HG03045 (cell line): ENCODE measurements around the gene ASMTL.
"Not testable (repeated sequence)": the region's sequence is repeated elsewhere in the genome, so short reads cannot be mapped to it uniquely, and the experiment has no call there.

Experiments
- ATAC-seq: cut with Tn5 transposase; IDR thresholded peaks from one replicate; pipeline ENCODE4 v1.9.1; 2021; ENCODE audit warnings: mild to moderate bottlenecking, moderate library complexity; ENCODE audit not compliant: unreplicated experiment

ASMTL gene

DNA sequence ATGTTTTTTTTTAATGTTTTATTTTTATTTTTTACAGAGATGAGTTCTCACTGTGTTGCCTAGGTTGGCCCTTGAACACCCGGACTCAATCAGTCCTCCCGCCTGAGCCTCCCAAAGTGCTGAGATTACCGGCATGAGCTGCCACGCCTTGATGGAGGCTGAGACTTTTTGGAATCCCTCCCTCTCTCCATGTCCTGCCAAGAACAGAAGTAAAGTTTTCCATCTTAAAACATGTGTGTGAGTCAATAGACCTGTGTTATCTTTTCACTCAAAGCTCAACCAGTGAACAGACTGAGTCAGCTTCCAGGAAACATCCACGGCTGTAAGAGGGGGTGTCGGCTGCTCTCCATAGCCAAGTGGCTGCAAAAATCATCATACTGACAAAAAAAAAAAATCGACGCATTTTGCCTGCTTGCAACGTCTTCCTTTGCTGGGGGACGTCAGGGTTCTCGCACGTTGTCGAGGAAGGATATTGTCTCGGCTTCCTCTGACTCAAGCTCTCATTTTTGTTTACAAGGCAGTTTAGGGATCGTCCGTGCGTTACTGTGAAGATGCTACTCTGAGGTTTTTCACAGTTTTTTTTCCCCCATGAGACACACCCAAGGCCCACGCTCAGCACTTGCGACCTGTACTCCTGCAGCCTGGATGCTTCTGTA lies 10.0 kb upstream of the ASMTL start:
- no peak for ATAC-seq

DNA sequence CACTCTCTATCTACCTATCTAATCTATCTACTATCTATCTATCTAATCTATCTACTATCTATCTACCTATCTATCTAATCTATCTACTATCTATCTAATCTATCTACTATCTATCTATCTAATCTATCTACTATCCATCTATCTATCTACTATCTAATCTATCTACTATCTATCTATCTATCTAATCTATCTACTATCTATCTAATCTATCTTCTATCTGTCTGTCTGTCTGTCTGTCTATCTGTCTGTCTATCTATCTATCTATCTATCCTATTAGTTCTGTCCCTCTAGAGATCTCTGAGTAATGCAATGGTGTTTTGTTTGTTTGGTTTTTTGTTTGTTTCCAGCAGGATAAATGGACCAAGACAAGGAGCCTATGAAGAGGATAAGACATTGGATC lies 9.4 kb upstream of the ASMTL start:
- ATAC-seq = no peak

GRCh38 chrX:1455948-1456280 lies 3.2 kb upstream of the ASMTL start:
- ATAC-seq = no peak

- peak; percentile 39 for ATAC-seq
These were observed 1.5 kb upstream of the ASMTL start for GRCh38 chrX:1453951-1454785.

DNA sequence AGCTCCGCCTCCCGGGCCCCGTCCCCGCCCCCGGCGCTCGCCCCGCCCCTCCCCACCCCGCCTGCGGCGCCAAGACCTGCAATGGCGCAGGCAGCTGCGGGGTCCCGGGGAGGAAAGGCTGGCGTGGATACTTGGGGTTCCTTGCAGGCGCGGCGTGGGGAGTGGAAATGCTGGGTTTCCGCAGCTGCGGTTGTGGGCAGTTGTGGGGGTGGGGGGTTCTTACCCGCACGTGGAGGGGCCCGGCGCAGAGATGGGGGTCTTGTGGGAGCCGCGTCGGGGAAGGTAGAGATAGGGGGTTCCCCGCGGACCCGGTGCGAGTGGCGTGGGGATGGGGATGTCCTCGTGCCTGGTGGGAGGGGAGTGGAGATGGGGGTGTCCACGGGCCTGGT lies 680 bp upstream of the ASMTL start:
- peak; percentile 17 for ATAC-seq

DNA sequence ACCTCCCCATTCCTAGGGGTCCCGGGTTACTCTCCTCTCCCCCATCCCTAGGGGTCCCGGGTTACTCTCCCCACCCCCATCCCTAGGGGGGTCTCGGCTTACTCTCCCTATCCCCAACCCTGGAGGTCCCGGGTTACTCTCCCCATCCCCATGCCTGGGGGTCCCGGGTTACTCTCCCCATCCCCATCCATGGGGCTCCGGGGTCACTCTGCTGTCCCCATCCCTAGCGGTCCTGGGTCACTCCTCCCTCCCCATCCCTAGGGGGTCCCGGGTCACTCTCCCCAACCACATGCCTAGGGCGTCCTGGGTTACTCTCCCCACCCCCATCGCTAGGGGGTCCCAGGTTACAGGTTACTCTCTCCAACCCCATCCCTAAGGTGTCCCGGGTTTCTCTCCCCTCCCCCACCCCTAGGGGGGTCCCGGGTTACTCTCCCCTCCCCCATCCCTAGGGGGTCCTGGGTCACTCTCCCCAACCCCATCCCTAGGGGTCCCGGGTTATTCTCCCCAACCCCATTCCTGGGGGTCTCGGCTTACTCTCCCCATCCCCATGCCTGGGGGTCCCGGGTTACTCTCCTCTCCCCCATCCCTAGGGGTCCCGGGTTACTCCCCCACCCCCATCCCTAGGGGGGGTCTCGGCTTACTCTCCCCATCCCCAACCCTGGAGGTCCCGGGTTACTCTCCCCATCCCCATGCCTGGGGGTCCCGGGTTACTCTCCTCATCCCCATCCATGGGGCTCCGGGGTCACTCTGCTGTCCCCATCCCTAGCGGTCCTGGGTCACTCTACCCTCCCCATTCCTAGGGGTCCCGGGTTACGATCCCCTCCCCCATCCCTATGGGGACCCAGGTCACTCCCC lies 821 bp downstream of the ASMTL start:
- ATAC-seq = no peak

GRCh38 chrX:1451251-1451660 lies 1.5 kb downstream of the ASMTL start:
- ATAC-seq = no peak

DNA sequence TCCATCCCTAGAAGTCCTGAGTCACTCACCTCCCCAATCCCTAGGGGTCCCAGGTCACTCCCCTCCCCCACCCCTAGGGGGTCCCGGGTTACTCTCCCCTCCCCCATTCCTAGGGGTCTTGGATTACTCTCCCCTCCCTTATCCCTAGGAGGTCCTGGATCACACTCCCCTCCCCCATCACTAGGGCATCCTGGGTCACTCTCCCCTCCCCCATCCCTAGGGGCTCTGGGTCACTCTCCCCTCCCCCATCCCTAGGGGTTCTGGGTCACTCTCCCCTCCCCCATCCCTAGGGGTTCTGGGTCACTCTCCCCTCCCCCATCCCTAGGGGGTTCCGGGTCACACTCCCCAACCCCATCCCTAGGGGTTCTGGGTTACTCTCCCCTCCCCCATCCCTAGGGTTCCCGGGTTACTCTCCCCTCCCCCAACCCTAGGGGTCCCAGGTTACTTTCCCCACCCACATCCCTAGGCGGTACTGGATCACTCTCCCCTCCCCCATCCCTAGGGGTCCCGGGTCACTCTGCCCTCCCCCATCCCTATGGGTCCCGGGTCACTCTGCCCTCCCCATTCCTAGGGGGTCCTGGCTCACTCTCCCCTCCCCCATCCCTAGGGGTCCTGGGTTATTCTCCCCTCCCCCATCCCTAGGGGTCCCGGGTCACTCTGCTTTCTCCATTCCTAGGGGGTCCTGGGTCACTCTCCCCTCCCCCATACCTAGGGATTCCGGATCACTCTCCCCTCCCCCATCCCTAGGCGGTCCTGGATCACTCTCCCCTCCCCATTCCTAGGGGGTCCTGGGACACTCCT lies 2.1 kb downstream of the ASMTL start:
- no peak for ATAC-seq

- ATAC-seq = no peak
These were observed 2.9 kb downstream of the ASMTL start for GRCh38 chrX:1449823-1450149.

GRCh38 chrX:1449036-1449822 lies 3.5 kb downstream of the ASMTL start:
- no peak for ATAC-seq

DNA sequence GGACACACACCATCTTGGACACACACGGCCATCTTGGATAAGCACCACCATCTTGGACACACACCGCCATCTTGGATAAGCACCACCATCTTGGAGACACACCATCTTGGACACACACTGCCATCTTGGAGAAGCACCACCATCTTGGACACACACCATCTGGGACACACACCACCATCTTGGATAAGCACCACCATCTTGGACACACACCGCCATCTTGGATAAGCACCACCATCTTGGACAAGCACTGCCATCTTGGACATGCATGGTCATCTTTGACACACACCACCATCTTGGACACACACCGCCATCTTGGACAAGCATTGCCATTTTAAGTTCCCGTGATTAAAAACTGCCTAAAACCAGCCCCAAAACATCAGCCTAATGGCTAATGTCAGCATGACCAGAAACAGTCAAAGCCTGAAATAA lies 4.1 kb downstream of the ASMTL start:
- ATAC-seq = not testable (repeated sequence)

- not testable (repeated sequence) for ATAC-seq
These were observed 4.6 kb downstream of the ASMTL start for GRCh38 chrX:1447969-1448572.

DNA sequence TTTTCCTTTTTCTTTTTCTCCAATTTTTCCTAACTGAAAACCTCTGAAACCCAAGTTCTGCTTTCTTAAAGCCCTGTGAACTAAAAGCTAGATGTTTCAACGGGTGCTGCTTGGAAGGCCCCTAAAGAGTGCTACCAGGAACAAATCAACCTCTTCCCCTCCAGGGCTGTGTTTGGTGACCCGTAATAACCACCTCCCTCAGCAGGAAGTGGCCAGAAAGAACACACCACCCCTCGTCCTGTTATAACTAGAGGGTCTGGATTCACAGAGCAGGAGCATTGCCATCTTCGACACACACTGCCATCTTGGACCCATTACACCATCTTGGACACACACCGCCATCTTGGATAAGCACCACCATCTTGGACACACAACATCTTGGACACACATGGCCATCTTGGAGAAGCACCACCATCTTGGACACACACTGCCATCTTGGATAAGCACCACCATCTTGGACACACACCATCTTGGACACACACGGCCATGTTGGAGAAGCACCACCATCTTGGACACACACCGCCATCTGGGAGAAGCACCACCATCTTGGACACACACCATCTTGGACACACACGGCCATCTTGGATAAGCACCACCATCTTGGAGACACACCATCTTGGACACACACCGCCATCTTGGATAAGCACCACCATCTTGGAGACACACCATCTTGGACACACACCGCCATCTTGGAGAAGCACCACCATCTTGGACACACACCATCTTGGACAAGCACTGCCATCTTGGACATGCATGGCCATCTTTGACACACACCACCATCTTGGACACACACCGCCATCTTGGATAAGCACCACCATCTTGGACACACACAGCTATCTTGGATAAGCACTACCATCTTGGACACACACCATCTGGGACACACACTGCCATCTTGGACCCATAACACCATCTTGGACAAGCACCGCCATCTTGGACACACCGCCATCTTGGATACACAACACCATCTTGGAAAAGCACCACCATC lies 5.4 kb downstream of the ASMTL start:
- not testable (repeated sequence) for ATAC-seq

DNA sequence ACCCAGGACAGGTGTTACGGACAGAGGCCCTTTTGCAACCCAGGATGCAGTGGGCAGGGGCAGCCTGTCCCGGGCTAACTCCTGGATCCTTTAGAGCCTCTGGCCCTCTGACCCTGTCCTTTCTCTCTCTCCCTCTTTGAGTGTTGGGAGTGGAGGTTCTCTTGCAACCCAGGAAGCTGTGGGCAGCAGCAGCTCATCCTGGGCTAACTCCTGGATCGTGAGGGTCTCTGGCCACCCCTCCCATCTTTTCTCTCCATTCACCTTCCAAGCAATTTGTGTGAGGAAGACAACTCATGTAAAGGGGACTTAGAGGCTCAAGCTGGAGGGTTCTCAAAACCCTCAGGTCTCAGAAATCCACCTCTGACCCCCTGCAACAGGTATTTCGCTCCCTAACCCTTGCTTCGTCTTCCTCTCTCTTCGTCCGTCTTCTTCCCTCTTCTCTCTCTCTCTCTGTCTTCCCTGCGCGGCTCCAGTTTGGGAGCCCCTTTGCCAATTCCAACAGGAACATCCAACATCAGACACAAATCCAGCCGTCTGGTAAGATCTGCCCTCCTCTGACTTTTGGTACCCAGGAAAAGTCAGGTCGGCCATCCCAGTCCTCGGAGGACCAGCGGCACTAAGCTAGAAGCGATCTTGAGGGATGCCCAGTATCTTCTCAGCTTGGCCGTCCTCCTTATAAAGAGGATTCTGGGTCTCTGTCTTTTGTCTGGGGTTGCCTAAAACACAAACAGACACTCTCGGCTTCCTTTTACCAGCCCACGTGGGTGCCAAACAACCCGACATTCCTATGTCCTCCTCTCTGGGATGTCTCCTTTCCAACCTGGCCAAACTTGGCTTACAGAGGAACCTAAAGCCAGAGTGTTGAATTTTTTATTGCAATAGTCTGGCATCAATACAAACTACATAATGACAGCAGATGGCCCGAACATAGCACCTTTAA lies 7.9 kb downstream of the ASMTL start:
- no peak for ATAC-seq

DNA sequence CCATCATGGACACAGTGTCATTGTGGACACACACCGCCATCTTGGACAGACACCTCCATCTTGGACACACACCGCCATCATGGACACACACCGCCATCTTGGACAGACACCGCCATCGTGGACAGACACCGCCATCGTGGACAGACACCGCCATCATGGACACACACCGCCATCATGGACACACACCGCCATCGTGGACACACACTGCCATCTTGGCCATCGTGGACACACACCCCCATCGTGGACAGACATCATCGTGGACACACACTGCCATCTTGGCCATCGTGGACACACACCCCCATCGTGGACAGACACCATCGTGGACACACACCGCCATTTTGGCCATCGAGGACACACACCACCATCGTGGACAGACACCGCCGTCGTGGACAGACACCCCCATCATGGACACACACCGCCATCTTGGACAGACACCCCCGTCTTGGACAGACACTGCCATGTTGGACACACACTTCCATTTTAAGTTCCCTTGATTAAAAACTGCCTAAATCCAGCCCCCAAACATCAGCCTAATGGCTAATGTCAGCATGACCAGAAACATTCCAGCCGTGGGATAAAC lies 9.1 kb downstream of the ASMTL start:
- no peak for ATAC-seq

GRCh38 chrX:1442724-1443367 lies 9.9 kb downstream of the ASMTL start:
- ATAC-seq = no peak
